Renal pelvis (tissue), 4 donors: ENCODE data around the gene ZBTB3. TPM values are rescaled to one million over a fixed set of nuclear protein-coding genes. Genes with fewer than 3 reads are reported as not detected.
"Not testable (repeated sequence)": the region's sequence is repeated elsewhere in the genome, so short reads cannot be mapped to it uniquely, and the experiment has no call there.

Experiments used
- DNase-seq: peaks from one replicate; pipeline ENCODE4 v3.0.0-alpha.2; 2013
- polyA plus RNA-seq, 3 donors: library from polyadenylated mRNA; unstranded; fragments of 120-200 nt; gene quantifications; one replicate each; pipeline ENCODE4 v1.2.1, GENCODE V29; 2013; ENCODE audit not compliant: insufficient read length in 3 of 3

ZBTB3 gene
- polyA plus RNA-seq, 3 donors: 8.1 to 10.4 (median 9.4) TPM

DNA sequence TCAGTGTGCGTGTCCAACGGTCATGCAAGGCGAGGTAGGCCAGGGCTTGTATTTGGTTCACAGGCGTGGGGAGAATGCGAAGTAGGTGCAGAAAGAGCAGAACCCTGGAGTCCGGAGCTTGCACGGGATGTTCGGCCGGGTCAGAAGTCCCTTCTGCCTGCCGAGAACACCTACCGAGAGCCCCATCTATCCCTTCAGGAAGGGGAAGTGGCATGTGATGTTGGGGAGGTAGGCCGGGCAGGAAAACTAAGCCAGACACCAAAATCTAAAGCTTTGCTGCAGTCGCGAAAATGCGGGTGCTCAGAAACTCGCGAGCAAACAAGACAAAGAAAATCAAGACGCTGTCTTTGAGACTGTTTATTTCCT is 16.8 kb upstream of the ZBTB3 start:
- no peak for DNase-seq

DNA sequence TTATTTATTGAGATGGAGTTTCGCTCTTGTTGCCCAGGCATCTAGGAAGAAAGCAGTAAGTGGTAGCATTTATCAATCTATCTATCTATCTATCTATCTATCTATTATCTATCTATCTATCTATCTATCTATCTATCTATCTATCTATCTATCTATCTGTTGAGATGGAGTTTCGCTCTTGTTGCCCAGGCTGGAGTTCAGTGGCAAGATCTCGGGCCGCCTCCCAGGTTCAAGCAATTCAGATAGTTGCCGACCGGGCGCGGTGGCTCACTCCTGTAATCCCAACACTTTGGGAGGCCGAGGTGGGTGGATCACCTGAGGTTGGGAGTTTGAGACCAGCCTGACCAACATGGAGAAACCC is 6.9 kb upstream of the ZBTB3 start:
- DNase-seq: not testable (repeated sequence)

DNA sequence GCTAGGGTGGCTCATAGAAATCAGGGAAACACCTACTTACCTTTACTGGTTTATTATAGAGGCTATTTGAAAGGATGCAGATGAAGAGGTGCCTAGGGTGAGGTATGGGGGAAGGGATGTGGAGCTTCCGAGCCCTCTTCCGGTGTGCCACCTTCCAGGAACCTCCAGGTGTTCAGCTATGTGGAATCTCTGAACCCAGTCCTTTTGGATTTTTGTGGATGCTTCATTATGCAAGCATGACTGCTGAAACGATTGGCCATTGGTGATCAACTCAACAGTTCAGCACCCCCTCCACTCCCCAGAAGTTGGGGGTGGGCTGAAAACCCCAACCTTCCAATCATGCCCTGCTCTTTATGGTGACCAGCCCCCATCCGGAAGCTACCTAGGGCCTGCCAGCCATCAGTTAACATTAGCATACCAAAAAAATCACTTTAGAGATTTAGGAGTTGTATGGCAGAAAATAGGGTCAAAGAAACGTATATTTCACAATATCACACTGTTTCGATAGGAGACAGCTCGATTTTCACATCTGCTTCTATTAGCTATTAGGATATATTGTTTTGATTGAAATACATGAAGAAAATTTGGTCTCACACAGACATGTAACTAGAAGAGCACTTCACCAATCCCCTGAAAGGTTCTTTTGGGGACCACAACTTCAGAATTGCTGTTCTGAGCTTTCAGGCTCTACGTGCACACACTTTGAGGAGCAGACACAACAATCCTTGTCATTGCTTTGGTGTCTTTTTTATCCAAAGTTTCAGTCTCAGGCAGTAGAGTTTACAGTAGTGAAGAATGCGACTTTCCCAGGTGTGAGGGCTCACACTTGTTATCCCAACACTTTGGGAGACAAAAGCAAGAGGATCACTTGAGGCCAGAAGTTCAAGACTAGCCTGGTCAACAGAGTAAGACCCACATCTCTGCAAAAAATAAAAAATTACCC is 4.2 kb upstream of the ZBTB3 start:
- no peak for DNase-seq

DNA sequence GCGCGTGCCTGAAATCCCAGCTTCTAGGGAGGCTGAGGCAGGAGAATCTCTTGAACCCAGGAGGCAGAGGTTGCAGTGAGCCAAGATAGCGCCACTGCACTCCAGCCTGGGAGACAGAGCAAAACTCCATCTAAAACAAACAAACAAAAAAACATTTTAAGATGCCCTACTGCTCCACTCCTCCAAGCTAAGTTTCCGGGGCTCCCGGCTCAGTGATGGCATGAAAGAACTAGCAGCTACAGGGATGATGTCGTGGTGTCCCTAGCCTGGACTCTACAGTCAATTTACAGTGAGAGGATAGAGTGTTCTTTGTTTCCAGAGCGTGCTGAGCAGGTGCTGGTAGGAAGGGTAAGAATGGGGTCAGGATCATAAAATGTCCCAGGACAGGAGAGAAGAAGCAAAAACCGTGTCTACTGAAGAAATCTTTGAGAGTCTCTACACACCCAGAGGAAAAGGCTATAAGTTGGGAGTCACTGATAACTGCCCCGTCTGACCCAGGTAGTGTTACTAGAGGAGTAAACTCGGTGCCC is 1.2 kb upstream of the ZBTB3 start:
- no peak for DNase-seq

DNA sequence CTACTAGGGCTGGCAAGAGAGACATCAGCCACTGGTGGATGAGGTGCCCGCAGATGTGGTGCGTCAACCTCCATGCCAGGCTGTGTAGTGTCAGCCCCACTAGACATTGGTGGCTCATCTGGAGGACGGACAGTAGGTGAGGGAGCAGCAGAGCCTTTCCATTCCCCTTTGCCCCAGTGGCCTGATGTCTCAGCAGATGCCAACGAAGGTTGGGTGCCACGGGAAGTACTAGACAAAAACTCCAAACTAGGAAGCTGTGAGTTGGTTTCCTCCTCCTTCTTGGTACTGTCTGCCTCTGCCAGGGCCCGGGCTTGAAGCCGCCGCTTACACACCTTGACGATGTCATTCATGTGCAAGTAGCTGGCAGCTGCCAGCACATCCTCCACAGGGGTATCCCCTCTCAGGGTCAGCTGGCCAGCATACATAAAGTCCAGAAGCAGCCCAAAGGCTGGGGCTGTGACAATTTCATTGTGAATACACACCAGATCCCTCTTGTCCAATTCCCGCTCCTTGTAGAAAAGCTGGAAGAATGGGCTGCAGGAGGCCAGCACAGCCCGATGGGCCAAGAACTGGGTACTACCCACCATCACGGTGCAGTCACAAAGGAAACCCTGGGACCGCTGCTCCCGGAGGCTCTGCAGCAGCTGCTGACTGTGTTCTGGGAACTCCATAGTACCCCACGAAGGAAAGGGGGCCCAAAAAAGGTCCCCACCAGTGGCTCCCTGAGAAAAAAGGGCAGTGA is 795 bp downstream of the ZBTB3 start:
- no peak for DNase-seq

DNA sequence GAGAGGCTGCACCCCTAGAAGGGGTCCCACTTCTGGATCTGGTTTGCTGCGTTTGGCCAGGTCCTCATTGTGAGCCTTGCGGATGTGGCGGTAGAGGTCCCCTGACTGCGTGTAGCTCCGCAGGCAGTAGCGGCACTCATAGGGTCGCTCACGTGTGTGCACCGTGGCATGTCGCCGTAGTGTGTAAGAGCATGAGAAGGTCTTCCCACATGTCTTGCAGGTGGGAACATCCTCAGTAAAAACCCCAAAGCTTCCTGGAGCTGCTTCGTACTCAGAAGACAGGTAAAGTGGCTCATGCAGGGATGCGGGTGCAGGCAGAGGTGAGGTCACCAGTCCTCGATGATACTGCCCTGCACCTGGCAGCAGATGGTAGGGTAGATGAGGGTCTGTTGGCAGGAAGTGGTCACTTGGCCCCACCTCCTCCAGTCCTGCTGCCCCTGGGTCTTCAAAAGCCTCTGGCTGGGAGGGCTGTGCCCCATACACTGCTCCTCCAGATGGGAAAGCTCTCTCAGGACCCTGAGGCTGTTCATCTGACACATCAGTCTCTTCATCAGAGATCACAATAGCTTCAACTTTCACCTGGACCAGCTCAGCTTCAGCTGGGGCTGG is 1.7 kb downstream of the ZBTB3 start:
- no peak for DNase-seq

DNA sequence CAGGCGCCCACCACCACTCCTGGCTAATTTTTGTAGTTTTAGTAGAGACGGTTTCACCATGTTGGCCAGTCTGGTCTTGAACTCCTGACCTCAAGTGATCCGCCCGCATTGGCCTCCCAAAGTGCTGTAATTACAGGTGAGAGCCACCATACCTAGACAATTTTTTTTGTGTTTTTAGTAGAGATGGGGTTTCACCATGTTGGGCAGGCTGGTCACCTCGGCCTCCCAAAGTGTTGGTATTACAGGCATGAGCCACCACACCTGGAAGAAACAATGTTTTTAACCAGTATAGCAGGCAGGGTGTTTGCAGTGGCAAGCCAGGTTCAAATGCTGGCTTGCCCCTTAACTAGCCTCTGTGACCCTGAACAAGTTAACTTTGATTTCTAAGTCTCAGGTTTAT is 4.0 kb downstream of the ZBTB3 start:
- not testable (repeated sequence) for DNase-seq

DNA sequence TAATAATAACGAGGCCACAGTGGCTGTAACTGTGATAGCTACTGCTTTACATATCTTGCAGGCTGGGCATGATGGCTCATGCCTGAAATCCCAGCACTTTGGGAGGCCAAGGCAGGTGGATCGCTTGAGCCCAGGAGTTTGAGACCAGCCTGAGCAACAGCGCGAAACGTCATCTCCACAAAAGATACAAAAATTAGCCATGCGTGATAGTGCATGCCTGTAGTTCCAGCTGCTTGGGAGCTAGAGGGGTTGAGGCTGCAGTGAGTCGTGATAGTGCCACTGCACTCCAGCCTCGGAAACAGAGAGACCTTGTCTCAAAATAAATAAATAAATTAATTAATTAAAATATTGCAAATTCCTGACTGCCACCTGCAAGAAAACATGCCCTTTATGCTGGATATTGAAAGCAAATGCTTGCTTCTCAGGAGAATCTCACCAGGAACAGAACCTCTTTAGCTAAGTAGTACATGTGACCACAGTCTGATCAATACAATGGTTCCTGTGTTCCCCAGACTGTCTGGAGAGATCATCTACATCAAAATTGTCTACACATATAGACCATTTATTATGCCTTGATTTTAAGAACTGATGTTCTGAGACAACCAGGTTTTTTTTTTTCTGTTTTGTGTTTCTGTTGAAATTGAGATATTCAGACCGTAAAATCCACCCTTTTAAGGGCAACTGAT is 6.3 kb downstream of the ZBTB3 start:
- DNase-seq: no peak

DNA sequence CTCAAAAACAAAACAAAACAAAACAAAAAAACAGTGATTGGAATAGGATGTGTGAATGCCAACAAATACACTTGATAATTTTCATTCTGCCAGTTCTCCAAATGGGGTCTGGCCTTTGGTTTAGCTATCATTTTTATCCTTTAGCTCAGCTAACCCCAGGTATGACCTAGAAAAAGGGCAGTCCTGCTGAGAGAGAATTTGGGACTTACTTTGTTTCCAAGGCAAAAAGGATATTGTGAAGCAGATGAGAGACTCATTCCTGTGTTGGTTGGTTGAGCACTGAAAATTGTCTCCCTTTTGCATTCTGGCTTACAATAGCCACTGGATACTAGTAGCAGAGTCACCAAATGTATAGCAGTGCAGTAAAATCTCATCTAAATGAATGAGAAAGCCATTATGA is 16.8 kb downstream of the ZBTB3 start:
- DNase-seq: no peak

DNA sequence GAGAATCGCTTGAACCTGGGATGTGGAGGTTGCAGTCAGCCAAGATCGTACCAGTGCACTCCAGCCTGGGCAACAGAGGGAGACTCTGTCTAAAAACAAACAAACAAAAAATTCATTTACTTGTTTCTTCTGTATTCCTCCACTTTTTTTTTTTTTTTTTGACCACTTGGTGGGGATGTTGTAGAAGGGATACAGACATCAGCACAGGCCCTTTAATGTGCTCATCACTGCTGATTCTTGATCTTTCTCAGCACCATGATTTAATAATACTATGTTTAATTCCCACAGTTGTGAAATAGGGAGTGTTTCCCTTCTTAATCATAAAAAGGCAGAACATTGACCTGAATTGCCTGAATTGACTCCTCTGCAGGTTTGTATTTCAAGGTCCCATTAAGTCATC is 21.1 kb downstream of the ZBTB3 start:
- no peak for DNase-seq

DNA sequence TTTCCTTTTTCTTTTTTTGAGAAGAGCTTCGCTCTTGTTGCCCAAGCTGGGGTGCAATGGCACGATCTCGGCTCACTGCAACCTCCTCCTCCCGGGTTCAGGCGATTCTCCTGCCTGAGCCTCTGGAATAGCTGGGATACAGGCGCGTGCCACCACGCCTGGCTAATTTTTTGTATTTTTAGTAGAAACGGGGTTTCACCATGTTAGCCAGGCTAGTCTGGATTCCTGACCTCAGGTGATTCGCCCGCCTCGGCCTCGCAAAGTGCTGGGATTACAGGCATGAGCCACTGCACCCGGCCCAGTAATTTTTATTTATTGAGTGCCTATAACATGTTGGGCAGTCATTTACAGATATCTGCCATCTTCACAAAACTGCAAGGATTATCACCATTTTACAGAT is 23.9 kb downstream of the ZBTB3 start:
- not testable (repeated sequence) for DNase-seq

DNA sequence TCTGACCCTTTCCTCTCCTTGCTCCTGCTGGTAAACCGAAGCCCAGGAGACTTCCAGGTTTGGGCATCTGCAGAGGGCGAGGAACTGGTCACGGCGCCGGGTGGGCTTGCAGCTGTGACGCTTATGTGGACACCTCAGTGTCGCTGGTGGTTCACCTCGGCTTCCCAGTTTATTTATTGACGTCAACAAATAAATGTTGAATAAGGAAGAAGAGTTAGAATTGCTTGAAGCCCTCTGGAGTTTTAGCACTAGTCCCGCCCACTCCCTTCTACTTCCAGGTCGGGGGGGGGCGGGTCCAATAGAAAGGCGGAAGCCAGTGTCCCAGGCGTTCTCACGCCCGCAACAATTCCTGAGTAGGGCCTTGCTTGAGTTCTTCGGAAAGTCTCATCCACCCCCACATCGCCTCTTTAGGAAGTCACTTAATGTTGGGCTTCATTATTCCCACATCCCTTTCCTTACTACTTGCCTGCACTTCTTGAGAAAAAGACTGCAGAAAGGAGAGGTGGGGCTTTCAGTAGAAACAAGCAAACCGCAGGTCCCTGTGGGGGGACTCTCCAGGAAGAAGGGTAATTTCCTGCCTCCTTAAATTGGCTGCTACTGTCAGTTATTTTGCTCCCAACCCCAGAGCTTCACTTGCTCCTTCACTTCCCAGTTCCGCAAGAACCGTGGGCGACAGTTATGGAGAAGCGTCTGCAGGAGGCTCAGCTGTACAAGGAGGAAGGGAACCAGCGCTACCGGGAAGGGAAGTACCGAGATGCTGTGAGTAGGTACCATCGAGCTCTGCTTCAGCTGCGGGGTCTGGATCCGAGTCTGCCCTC is 25.6 kb downstream of the ZBTB3 start, which contains the start of gene TTC9C:
Gene TTC9C (plus strand): TSS at position 316 of the 818 bp plus-strand sequence. CDS start 363 bp downstream, at position 679.
- DNase-seq: peak; percentile 87

DNA sequence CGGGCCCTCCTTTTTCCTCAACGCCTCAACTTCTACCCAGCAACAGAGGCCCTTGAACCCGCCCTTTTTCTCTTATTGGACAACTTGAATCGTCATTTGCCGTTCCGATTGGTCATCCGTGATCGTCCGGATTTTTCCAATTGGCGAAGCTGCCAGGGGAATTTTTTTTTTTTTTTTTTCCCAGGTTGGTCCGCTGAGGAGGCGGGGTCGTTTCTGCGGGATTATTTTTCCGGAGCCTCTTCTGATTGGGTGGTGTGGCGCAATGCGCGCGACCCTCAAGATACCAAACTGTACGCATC is 26.1 kb downstream of the ZBTB3 start:
- peak; percentile 98 for DNase-seq

DNA sequence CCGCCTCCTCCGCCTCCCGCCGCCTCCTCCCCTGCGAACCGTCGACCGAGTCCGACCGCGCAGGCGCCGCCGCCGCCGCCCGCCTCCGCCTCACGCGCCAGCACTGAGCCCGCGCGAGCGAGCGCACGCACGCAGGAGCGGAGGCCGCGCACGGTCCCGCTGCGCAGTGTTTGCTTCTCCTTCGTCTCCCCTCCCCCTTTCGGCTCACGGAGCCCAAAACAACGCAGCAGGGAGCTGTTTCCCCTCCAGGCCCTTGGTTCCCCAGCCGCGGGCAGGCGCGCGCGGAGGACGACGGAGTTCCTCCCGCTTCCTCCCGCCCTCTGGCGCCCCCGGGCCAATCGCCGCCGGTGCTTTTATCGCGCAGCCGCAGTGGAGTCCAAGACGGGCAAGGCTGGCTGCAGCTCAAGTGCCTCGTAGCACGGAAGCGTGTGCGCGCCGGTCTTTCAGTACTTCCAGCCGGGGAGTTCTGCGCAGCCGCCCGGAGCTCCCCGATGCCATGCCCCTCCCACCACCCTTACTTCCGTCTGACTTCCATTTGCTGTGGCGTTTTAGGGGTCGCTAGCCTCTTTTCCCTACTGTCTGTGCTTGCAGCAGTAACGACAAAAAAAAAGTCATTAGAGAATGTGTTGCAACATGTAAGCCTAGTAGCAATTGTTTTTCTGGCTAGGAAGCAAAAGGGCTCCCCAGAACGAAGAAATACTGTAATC is 26.6 kb downstream of the ZBTB3 start, which contains the start of gene HNRNPUL2:
Gene HNRNPUL2 (minus strand): TSS at position 293 of the 707 bp plus-strand sequence. CDS start 301 bp downstream, outside the sequence.
- peak; percentile 99 for DNase-seq

DNA sequence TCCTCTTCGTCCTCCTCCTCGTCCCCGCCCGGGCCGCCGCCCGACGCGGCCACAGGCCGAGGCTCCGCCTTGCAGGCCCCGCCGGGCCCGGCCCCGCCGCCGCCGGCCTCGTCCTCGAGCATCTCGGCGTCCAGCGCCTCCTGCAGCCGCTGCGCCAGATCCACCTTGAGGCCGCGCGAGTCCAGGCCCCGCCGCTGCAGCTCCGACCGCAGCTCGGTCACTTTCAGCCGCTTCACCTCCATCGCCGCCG is 27.1 kb downstream of the ZBTB3 start:
- no peak for DNase-seq

DNA sequence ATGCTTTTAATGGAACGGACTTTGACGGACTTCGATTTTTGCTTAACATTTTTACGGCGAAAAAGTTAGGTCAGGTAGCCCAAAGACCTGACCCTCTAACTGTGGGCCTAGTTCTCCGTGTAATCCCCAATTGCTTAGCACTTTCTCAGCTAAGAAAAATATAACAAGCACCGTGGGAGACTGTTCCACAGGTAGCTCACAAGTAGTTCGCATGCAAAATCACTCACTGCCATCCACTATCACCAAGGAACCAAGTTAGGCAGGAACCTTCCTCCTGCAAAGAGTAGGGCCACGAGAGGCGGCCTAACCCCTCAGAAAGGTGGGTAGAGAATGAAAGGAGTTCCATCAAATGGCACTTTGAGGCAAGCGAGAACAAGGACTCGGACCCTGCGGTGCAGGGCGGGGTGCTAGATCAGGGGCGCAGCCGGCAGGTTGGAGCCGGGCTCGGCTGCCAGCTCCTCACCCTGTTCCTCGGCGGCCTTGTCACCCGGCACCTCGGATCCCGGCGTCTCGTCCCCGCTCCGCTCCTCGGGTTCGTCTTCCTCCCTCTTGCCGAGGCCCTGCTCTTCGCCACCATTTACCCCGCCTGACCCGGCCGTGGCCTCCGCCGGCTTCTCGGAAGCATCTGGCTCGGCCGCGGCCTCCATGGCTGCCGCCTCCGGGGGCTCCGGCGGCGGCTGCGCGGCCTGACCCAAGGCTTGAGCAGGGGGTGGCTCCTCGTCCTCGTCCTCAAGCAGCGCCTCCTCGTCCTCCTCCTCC is 27.6 kb downstream of the ZBTB3 start:
- DNase-seq: no peak

DNA sequence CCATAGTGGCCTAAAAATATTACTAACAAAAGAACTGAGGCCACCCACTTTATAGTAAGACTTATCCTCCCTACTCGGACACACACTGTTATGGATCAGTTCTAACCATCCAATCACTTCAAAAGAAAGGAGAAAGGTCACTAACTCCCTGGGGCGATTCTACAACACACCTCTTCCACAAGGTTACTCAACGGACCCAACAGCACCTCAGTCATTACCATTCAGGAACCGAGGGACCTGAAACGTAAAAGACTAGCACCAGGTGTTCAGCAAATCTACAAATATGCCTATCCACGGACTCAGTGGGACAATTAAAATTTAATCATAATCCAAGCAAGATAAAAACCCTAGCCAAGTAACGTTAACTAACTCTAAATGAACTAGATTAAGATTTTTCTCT is 28.3 kb downstream of the ZBTB3 start:
- no peak for DNase-seq

DNA sequence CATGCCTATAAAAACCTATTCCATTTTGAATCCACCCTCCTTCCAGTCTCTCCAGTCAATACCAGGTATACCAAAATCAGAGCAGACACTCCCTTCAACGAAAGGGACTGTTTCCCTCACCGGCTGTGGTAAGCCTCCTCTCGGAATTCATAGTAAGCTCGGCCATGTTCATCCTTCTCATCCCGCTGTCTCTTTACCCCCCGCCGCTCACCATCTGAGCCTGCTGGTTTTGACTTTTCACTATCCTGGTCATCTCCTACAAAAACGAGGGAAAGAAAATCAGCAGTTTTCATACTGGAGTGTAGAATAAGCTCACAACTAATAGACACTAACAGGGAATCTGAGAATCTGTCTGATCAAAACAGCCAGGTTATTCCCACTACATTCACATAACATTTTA is 29.8 kb downstream of the ZBTB3 start:
- no peak for DNase-seq

DNA sequence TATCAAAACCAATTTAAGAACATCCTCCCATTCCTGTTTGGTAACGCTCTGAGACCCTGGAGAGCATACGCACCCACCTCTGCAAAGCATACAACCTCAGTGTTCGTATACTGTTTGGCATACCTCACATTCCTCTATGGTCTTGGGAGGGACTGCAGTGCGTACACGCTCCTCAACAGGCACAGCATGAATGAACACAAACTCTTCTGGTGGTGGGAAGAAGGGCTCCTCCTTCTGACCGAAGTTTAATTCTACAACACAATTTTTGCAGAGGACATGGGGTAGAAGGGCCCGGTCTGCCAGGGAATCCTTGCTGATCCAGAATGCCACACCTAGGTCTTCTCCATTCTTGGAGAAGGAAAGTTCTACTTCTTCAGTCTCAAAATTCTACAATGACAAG is 32.0 kb downstream of the ZBTB3 start:
- no peak for DNase-seq
